H1 (cell line): Measurements from ENCODE around the gene CACNA2D3.

Source experiments
- CHD2 ChIP-seq: IDR thresholded peaks from 2 replicates; pipeline ENCODE4 v1.6.1; 2012; ENCODE audit warnings: low read length, improper control_type of control experiment
- CHD7 ChIP-seq: fragments of 300-600 bp; sonication (generic); IDR thresholded peaks from 2 replicates; pipeline ENCODE4 v1.7.1; 2012; ENCODE audit warnings: low read length, moderate library complexity, mild to moderate bottlenecking, inconsistent platforms; ENCODE audit not compliant: insufficient replicate concordance
- CTCF ChIP-seq, 3 experiments: IDR thresholded peaks; 1 replicate in 2 of 3; 2 replicates in 1 of 3; pipeline versions ENCODE4 v1.5.1 to v1.6.1; 2011; ENCODE audit warnings: low read length in 3 of 3, mild to moderate bottlenecking in 3 of 3, inconsistent platforms in 2 of 3, low read depth in 1 of 3, moderate library complexity in 1 of 3; ENCODE audit not compliant: insufficient read depth in 1 of 3; ENCODE audit errors: control extremely low read depth in 1 of 3
- EP300 ChIP-seq, 2 experiments: IDR thresholded peaks; 1 replicate in 1 of 2; 2 replicates in 1 of 2; pipeline ENCODE4 v1.6.1; 2011 to 2012; ENCODE audit warnings: low read depth in 2 of 2, low read length in 2 of 2, mild to moderate bottlenecking in 2 of 2, borderline replicate concordance in 1 of 2, inconsistent platforms in 1 of 2, moderate library complexity in 1 of 2
- JUND ChIP-seq: IDR thresholded peaks from 2 replicates; pipeline ENCODE4 v1.6.1; 2011; ENCODE audit warnings: mild to moderate bottlenecking, improper control_type of control experiment, low read length
- POLR2A ChIP-seq, 2 experiments: IDR thresholded peaks; 1 replicate in 1 of 2; 2 replicates in 1 of 2; pipeline ENCODE4 v1.6.1; 2011; ENCODE audit warnings: low read depth in 2 of 2, low read length in 2 of 2, mild to moderate bottlenecking in 2 of 2; ENCODE audit errors: control extremely low read depth in 1 of 2
- POLR2AphosphoS5 ChIP-seq: IDR thresholded peaks from 2 replicates; pipeline ENCODE4 v1.6.1; 2011; ENCODE audit warnings: low read depth, low read length
- SIX5 ChIP-seq: IDR thresholded peaks from 2 replicates; pipeline ENCODE4 v1.6.1; 2011; ENCODE audit warnings: mild to moderate bottlenecking, low read depth, low read length

- TF ChIP-seq SIX5 (no peak), POLR2A (IDR thresholded peaks at IDR 0.05; ENCODE audit: control extremely low read depth in 1 of 2, low read depth in 2 of 2, low read length in 2 of 2) (no peak), CTCF (IDR thresholded peaks at IDR 0.05; ENCODE audit: control extremely low read depth in 1 of 3, insufficient read depth in 1 of 3, low read depth in 1 of 3, low read length in 3 of 3) (no peak), EP300 (IDR thresholded peaks at IDR 0.05; ENCODE audit: borderline replicate concordance in 1 of 2, low read depth in 2 of 2, low read length in 2 of 2) (no peak), CHD7 (no peak), CHD2 (no peak), POLR2AphosphoS5 (no peak), JUND (no peak)
Measured at GRCh38 chr3:54342676-54343075, 220.3 kb downstream of the CACNA2D3 start.
